ENCODE measurements around the gene PLA2G4E. TPM values are rescaled to one million over a fixed set of nuclear protein-coding genes. Genes with fewer than 3 reads are reported as not detected.

Gene PLA2G4E
- total RNA-seq, 2 donors from 2014 or later = not detected

DNA sequence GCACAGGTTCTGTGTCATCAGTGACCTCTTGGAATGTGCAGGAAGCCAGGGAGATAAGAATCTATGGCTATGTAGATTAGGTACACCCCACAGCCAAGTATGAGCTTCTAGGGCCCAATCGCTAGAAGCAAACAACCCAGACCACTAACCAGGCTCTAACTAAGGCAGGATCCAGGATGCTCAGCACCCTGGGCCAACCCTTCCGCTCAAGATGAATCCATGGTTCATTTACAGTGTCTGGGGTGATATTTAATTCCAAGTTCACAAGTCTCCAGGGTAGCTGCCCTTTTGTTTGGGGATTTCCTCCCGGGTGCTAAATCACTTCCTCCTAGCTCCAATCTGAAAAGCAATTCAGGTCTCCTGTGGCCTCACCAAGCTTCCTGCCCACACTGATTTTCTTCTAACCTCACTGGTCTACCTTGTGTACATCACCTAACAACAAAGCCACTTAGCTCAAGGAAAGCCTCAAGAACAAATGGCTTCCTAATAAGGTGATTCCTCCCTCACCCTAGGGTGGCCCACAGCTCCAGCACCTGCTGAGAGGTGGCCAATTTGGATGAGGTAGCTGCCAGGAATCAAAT lies 50.9 kb downstream of the PLA2G4E start:
- Histone ChIP-seq H3K27me3 (ENCODE audit: control insufficient read depth, insufficient read depth, low read length, poor library complexity, severe bottlenecking) (peaks cover 6% of the 10 kb centered on the region), H3K9ac (ENCODE audit: extremely low read depth, low read length, poor library complexity, severe bottlenecking) (no peak overlapping the region), H3K4me1 (ENCODE audit: control insufficient read depth, insufficient read depth, low read length) (no peaks in the 10 kb centered on the region), H3K4me3 (ENCODE audit: low read length) (peak overlapping the region; percentile 96), H3K9me3 (ENCODE audit: control insufficient read depth, low read length) (no peaks in the 10 kb centered on the region), H3K27ac (ENCODE audit: low read depth, low read length) (no peak overlapping the region), H3K36me3 (ENCODE audit: control insufficient read depth, insufficient read depth, low read length) (no peaks in the 10 kb centered on the region)
- TF ChIP-seq, protein P1, sequence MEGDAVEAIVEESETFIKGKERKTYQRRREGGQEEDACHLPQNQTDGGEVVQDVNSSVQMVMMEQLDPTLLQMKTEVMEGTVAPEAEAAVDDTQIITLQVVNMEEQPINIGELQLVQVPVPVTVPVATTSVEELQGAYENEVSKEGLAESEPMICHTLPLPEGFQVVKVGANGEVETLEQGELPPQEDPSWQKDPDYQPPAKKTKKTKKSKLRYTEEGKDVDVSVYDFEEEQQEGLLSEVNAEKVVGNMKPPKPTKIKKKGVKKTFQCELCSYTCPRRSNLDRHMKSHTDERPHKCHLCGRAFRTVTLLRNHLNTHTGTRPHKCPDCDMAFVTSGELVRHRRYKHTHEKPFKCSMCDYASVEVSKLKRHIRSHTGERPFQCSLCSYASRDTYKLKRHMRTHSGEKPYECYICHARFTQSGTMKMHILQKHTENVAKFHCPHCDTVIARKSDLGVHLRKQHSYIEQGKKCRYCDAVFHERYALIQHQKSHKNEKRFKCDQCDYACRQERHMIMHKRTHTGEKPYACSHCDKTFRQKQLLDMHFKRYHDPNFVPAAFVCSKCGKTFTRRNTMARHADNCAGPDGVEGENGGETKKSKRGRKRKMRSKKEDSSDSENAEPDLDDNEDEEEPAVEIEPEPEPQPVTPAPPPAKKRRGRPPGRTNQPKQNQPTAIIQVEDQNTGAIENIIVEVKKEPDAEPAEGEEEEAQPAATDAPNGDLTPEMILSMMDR (conservative IDR thresholded peaks at IDR 0.05) = no peak
- Mint-ChIP-seq H3K4me1 (peaks cover 28% of the 10 kb centered on the region), H3K4me3 (no peak overlapping the region), H3K27me3 (ENCODE audit: insufficient read depth) (no peaks in the 10 kb centered on the region), H3K27ac (peak overlapping the region; percentile 12), H3K9me3 (no peaks in the 10 kb centered on the region), H3K36me3 (ENCODE audit: low read depth) (peaks cover 3% of the 10 kb centered on the region)
- DNase-seq = peak; percentile 46
- WGBS, 2 experiments (ENCODE audit: insufficient coverage in 1 of 2, insufficient read length in 1 of 2) = 63 to 79% methylated on average over 2 to 3 of the region's 3 CpGs

DNA sequence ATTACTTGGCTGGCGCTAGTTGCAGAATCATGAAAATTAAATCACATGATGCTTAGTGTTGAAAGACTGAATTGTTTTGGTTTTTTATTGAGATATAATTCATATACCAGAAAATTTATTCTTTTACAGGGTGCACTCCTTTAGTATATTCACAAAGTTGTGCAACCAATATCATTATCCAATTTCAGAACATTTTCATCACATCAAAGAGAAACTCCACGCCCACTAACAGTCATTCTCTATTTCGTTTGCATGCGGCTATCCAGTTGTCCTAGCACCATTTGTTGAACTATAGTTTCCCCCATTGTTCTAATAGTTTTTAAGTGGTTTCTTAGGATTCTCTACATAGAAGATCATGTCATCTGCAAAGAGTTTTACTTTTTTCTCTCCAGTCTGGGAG lies 52.1 kb downstream of the PLA2G4E start:
- Mint-ChIP-seq H3K27ac (no peak overlapping the region), H3K27me3 (ENCODE audit: insufficient read depth) (no peaks in the 10 kb centered on the region), H3K36me3 (ENCODE audit: low read depth) (peaks cover 6% of the 10 kb centered on the region), H3K4me1 (peaks cover 28% of the 10 kb centered on the region), H3K9me3 (no peaks in the 10 kb centered on the region), H3K4me3 (no peak overlapping the region)
- Histone ChIP-seq H3K27me3 (ENCODE audit: control insufficient read depth, insufficient read depth, low read length, poor library complexity, severe bottlenecking) (no peaks in the 10 kb centered on the region), H3K27ac (ENCODE audit: low read depth, low read length) (no peak overlapping the region), H3K36me3 (ENCODE audit: control insufficient read depth, insufficient read depth, low read length) (no peaks in the 10 kb centered on the region), H3K4me1 (ENCODE audit: control insufficient read depth, insufficient read depth, low read length) (no peaks in the 10 kb centered on the region), H3K9me3 (ENCODE audit: control insufficient read depth, low read length) (no peaks in the 10 kb centered on the region), H3K9ac (ENCODE audit: extremely low read depth, low read length, poor library complexity, severe bottlenecking) (no peak overlapping the region), H3K4me3 (ENCODE audit: low read length) (no peak overlapping the region)
- TF ChIP-seq, protein P1 (conservative IDR thresholded peaks at IDR 0.05) = no peak
- 92 to 96% methylated on average over 3 to 4 of the region's 4 CpGs for WGBS, 2 experiments (ENCODE audit: insufficient coverage in 1 of 2, insufficient read length in 1 of 2)
- no peak for DNase-seq

DNA sequence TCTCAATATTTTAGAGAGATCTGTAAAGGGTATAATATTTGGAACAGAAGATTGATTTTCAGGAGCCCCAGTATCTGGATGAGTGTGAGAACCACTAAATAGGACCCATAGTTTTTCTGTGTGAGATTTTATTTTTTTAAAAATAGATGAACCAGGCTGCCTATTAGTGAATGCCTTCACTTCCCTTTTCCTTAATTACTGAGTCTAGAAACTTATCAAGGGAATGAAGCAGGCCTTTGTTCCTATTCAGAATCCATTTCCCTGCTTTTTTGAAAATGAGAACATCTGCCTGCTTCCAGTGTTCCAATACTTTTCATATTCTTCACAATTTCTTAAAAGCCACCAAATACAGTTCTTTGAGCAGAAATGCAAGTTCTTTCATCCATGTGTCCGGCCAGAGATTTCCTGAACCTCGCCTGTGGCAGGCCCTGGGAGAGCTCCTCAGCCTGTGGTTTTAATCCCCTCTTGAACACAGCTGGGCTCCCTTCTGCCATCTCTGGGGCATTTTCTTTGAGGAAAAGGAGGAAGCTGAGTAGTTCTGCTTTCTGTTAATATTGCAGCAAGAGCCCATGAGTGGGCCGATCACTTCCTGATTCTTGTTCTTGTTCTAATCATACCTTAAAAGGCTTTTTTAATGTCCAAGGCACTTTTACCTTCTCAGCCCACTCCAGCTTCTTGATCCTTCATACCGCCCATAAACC lies 53.2 kb downstream of the PLA2G4E start:
- Mint-ChIP-seq H3K36me3 (ENCODE audit: low read depth) (peaks cover 10% of the 10 kb centered on the region), H3K27ac (no peak overlapping the region), H3K4me3 (no peak overlapping the region), H3K9me3 (peaks cover 6% of the 10 kb centered on the region), H3K27me3 (ENCODE audit: insufficient read depth) (no peaks in the 10 kb centered on the region), H3K4me1 (peaks cover 28% of the 10 kb centered on the region)
- DNase-seq = peak; percentile 33
- Histone ChIP-seq H3K9me3 (ENCODE audit: control insufficient read depth, low read length) (no peaks in the 10 kb centered on the region), H3K9ac (ENCODE audit: extremely low read depth, low read length, poor library complexity, severe bottlenecking) (no peak overlapping the region), H3K4me3 (ENCODE audit: low read length) (no peak overlapping the region), H3K27ac (ENCODE audit: low read depth, low read length) (no peak overlapping the region), H3K27me3 (ENCODE audit: control insufficient read depth, insufficient read depth, low read length, poor library complexity, severe bottlenecking) (no peaks in the 10 kb centered on the region), H3K4me1 (ENCODE audit: control insufficient read depth, insufficient read depth, low read length) (no peaks in the 10 kb centered on the region), H3K36me3 (ENCODE audit: control insufficient read depth, insufficient read depth, low read length) (no peaks in the 10 kb centered on the region)
- whole genome bisulfite sequencing, 2 experiments (ENCODE audit: insufficient coverage in 1 of 2, insufficient read length in 1 of 2) = 87 to 93% methylated on average over 3 to 4 of the region's 4 CpGs
- TF ChIP-seq, protein P1 (conservative IDR thresholded peaks at IDR 0.05) = no peak
